ENCODE data around the gene MAB21L3.

The MAB21L3 gene

DNA sequence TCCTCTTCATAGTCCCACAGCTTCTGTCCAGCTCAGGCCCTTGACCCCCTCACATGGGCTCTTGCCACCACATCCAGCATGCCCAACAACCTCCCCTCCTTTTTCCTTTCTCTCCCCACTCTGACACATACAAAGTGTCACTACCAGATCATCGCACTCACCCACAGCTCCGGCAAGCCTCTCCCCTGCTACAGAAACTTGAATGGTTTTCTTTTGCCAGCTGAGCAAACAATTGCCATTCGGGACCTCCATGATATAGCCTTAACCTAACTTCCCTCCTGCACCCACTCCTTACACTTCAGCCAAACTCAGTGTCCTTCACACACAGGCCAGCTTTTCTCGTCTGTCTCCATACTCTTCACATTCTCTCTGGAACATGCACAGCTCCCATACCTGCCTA lies 43.3 kb downstream of the MAB21L3 start:
- H3K4me1 ChIP-seq (ENCODE audit: low read depth, poor library complexity, severe bottlenecking), result no peaks in the 10 kb centered on the region
- H3K79me2 ChIP-seq (ENCODE audit: insufficient read depth, low read depth), result no peaks in the 10 kb centered on the region
- no peaks in the 10 kb centered on the region for H3K36me3 ChIP-seq (ENCODE audit: insufficient read depth)
- TF ChIP-seq, protein P1, sequence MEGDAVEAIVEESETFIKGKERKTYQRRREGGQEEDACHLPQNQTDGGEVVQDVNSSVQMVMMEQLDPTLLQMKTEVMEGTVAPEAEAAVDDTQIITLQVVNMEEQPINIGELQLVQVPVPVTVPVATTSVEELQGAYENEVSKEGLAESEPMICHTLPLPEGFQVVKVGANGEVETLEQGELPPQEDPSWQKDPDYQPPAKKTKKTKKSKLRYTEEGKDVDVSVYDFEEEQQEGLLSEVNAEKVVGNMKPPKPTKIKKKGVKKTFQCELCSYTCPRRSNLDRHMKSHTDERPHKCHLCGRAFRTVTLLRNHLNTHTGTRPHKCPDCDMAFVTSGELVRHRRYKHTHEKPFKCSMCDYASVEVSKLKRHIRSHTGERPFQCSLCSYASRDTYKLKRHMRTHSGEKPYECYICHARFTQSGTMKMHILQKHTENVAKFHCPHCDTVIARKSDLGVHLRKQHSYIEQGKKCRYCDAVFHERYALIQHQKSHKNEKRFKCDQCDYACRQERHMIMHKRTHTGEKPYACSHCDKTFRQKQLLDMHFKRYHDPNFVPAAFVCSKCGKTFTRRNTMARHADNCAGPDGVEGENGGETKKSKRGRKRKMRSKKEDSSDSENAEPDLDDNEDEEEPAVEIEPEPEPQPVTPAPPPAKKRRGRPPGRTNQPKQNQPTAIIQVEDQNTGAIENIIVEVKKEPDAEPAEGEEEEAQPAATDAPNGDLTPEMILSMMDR (conservative IDR thresholded peaks at IDR 0.05; ENCODE audit: low read depth, low read length), result no peak
- no peak overlapping the region for H2AFZ ChIP-seq (ENCODE audit: low read depth)
- no peak overlapping the region for H3K27ac ChIP-seq
- no peaks in the 10 kb centered on the region for H4K20me1 ChIP-seq (ENCODE audit: insufficient read depth)
- H3K9ac ChIP-seq, result no peak overlapping the region
- no peaks in the 10 kb centered on the region for H3K27me3 ChIP-seq (ENCODE audit: insufficient read depth, low read depth)
- no peak overlapping the region for H3K4me3 ChIP-seq (IDR thresholded peaks at IDR 0.05; ENCODE audit: insufficient read depth, low read depth, low read length)
- H3K4me2 ChIP-seq, result no peak overlapping the region

DNA sequence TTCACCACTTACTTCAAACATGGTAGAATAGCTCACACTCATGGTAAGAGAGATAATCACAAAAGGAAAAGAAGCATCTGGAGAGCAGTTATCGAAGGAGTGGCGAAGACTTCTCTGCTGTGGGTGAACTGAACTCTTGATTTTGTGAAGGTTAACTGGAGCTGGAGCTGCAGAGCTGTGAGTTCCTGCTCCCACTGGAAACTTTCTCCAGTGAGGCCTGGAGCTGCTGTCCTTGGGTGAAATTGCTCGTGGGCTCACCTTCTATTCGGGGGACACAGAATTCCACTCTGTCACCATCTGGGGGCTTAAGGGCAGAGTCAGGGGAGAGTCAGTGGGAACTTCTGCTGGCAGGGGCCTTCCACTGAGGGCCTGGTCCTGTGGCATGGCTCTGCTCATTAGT lies 45.9 kb downstream of the MAB21L3 start:
- TF ChIP-seq, protein P1 (conservative IDR thresholded peaks at IDR 0.05; ENCODE audit: low read depth, low read length), result no peak
- no peak overlapping the region for H3K4me3 ChIP-seq (IDR thresholded peaks at IDR 0.05; ENCODE audit: insufficient read depth, low read depth, low read length)
- no peak overlapping the region for H3K27ac ChIP-seq
- no peaks in the 10 kb centered on the region for H3K36me3 ChIP-seq (ENCODE audit: insufficient read depth)
- H3K4me2 ChIP-seq, result no peak overlapping the region
- H3K9ac ChIP-seq, result no peak overlapping the region
- H2AFZ ChIP-seq (ENCODE audit: low read depth), result no peak overlapping the region
- no peaks in the 10 kb centered on the region for H3K79me2 ChIP-seq (ENCODE audit: insufficient read depth, low read depth)
- no peaks in the 10 kb centered on the region for H3K4me1 ChIP-seq (ENCODE audit: low read depth, poor library complexity, severe bottlenecking)
- no peaks in the 10 kb centered on the region for H4K20me1 ChIP-seq (ENCODE audit: insufficient read depth)
- no peaks in the 10 kb centered on the region for H3K27me3 ChIP-seq (ENCODE audit: insufficient read depth, low read depth)

DNA sequence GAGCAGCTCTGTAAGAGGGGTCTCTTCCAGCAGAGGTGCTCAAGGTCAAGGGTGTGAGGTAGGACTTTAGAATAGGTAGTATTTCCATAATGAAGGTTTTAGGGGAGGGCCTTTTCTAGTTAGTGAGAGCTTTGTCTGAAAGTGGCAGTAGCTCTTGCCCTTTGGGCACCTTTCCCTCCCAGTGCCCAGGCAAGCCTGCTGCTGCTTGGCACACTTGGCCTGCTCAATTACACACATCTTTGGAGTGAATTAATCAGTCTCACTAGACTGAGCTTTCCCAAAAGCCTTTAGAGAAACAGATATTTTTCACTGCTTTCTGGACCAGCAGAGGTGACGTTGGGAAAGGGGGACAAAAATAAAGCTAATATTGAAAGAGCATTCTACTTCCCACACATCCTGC lies 48.0 kb downstream of the MAB21L3 start:
- Histone ChIP-seq H3K27ac (no peak overlapping the region), H2AFZ (ENCODE audit: low read depth) (no peak overlapping the region), H3K4me2 (no peak overlapping the region), H3K27me3 (ENCODE audit: insufficient read depth, low read depth) (no peaks in the 10 kb centered on the region), H3K4me1 (ENCODE audit: low read depth, poor library complexity, severe bottlenecking) (no peaks in the 10 kb centered on the region), H3K79me2 (ENCODE audit: insufficient read depth, low read depth) (no peaks in the 10 kb centered on the region), H4K20me1 (ENCODE audit: insufficient read depth) (no peaks in the 10 kb centered on the region), H3K4me3 (IDR thresholded peaks at IDR 0.05; ENCODE audit: insufficient read depth, low read depth, low read length) (no peak overlapping the region), H3K36me3 (ENCODE audit: insufficient read depth) (no peaks in the 10 kb centered on the region), H3K9ac (no peak overlapping the region)
- TF ChIP-seq, protein P1 (conservative IDR thresholded peaks at IDR 0.05; ENCODE audit: low read depth, low read length), result no peak

DNA sequence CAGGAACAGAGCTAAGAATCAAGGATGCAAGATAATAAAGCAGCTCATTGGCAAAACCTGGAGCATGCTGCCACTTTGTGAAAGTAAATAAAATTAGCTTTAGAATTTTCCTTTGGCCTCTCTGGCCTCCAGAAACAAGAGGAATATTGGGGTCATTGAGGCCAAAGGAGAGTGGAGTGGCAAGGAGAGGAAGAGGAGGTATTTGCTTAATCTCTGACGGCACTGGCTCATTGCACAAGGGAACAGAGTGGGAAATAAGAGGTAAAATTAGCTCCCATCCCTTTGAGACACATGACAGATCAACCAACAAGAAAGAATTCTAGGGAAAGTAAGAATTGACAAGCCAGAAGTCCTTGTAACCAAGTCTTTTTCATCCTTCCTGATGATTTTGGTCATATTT lies 48.4 kb downstream of the MAB21L3 start:
- Histone ChIP-seq H3K4me3 (IDR thresholded peaks at IDR 0.05; ENCODE audit: insufficient read depth, low read depth, low read length) (no peak overlapping the region), H3K36me3 (ENCODE audit: insufficient read depth) (no peaks in the 10 kb centered on the region), H3K27me3 (ENCODE audit: insufficient read depth, low read depth) (no peaks in the 10 kb centered on the region), H4K20me1 (ENCODE audit: insufficient read depth) (no peaks in the 10 kb centered on the region), H3K27ac (no peak overlapping the region), H3K79me2 (ENCODE audit: insufficient read depth, low read depth) (no peaks in the 10 kb centered on the region), H3K9ac (no peak overlapping the region), H3K4me2 (no peak overlapping the region), H2AFZ (ENCODE audit: low read depth) (no peak overlapping the region), H3K4me1 (ENCODE audit: low read depth, poor library complexity, severe bottlenecking) (no peaks in the 10 kb centered on the region)
- TF ChIP-seq, protein P1 (conservative IDR thresholded peaks at IDR 0.05; ENCODE audit: low read depth, low read length), result no peak

Data from KMS-11 (cell line).